ENCODE data around the gene NGB.

Gene NGB

GRCh38 chr14:77260631-77261030, 10.4 kb downstream of the NGB start:
- DNase-seq, result no peak

GRCh38 chr14:77260199-77260598, 10.8 kb downstream of the NGB start:
- no peak for DNase-seq

DNA sequence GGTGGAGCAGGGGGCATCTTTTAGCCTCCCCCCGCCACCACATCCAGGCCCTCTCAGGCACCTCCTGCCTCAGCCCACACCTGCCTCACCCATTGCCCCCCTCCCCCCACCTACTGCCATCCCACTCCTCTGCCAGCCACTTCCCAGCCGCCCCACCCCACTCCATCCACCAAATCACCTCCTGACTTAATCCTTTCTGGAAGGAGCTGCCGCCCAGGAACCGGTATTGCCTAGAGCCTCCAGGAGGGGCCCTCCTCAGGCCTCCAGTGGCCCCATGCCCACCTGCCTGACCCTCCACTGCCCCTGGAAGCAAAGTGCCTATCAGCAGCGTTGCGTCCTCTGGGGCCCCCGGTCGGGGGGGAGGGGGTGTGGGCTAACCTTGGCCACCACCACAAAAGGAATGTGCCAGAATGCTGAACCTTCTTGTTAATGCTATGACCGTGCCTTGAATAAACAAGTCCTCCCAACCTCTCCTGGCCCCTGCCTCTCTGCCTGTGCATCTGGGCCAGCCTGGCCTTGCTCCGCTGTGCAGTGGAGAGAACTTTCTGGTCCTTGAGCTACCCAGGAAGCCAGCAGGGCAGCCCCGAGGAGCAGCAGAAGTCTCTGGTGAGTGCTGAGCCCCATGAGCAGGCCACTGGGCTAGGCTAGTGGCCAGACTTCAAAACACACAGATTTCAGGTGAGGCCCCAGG, 11.8 kb downstream of the NGB start:
- DNase-seq, result no peak

- no peak for DNase-seq
These were observed 12.4 kb downstream of the NGB start for GRCh38 chr14:77258566-77258965.

GRCh38 chr14:77257700-77258099, 13.3 kb downstream of the NGB start:
- DNase-seq, result no peak

GRCh38 chr14:77256694-77257093, 14.3 kb downstream of the NGB start:
- DNase-seq, result no peak

DNA sequence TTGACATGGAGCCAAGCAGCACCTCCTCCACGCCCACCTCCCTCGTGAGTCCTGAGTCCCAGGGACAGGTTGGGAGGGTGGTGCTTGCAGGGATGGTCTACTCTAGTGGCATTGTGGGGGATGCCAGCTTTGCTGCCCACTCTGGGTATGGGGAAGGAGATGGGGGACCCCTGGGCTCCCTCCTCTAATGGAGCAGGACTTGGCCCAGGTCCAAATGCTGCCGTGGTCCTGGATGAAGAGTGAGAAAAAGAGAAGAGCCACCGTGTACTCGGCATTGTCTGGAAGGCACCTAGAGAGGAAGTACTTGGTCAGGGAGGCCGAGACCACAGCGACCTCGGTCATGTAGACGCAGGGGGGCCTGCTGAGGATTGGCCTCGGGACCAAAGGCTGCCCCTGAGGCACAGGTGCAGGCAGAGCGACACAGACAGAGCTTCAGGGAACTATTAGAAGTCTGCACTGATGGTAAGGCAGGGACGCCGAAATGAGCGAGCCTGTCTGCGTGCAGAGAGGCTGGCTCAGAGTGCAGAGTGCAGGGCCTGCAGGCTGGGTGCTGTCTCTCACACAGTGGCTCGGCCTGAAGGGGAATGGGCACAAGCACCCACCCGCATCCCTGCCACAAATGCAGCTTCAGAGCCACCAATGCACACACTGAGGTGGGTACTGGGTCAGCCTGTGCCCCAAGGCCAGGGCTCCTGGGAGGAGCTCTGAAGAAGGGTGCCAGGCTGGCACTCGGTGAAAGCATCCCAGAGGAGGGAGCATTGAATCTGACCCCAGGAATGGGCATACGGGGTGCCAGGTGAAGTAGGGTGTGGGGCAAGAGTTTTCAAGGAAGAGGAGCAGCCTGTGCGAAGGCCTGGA, 17.4 kb downstream of the NGB start:
- DNase-seq, result no peak

GRCh38 chr14:77251870-77252269, 19.1 kb downstream of the NGB start:
- DNase-seq, result no peak

GRCh38 chr14:77250927-77251326, 20.1 kb downstream of the NGB start:
- no peak for DNase-seq

DNA sequence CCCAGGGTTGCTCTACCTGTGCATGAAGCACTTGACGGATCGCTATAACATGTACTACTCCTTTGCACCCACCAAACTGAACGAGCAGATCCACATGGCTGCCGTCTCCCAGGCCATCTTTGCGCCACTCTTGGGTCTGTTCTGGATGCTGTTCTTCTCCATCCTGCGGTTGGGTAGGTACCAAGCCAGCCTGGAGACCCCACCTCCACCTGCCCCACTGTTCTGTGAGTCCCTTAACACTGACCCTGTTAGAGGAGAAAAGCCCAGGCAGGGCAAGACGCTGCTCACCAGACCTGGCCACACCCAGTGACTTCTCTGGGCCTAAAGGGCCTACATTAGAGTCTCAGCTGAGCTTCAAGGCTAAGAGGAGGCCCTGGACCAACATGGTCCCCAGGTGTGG, 21.7 kb downstream of the NGB start:
- DNase-seq, result no peak

DNA sequence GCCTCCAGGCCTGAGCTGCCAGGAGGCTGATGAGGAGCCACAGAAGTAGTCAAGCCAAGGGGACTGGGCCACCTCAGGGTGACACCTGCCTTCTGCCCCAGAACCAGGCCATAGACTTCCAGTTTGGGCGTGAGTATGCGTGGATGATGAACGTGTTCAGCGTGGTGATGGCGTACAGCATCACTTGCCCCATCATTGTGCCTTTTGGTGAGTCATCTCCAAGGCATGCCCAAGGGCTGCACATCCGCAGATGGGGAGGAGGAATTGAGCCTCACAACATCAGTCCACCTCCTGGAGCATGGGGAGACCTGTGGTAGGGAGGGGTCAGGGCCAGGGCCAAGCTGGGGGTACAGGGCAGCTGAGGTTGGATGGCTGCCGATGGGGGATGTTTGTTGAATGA, 22.3 kb downstream of the NGB start:
- no peak for DNase-seq

DNA sequence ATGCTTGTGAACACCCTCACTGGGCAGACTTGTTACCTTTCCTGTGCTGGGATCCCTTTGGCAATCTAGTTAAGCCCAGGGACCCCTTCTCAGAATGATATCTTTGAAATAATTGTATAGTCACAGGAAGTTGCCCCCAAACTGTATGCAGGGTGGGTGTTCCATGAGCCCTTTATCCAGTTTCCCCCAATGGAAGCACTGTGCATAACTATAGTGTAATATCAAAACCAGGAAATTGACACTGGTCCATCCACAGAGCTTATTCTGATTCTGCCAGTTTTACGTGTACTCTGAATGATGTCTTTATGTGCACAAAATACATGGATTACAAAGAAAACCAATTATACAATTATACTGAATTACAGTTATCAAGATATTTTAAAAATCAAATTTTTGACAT, 24.2 kb downstream of the NGB start:
- DNase-seq, result no peak

- no peak for DNase-seq
These were observed 25.2 kb downstream of the NGB start for GRCh38 chr14:77245820-77246219.

DNA sequence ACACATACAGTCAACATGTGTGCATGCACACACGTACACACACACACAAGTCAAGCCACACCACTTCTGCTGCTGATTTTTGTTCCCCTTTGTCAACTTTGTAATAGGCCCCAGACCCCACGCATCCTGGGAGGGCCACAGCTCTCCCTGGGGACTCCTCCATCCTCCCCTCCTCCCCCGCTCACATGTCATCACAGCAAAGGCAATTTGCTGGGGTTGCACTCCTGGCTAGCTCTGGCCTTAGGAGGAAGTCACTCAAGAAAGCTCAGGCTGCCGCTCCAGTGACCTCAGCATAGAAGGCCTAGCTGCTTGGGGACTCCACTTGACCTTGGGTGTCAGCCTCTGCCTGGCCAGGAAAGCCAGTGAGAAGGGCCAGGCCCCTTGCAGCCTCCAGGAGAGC, 27.2 kb downstream of the NGB start:
- DNase-seq, result no peak

DNA sequence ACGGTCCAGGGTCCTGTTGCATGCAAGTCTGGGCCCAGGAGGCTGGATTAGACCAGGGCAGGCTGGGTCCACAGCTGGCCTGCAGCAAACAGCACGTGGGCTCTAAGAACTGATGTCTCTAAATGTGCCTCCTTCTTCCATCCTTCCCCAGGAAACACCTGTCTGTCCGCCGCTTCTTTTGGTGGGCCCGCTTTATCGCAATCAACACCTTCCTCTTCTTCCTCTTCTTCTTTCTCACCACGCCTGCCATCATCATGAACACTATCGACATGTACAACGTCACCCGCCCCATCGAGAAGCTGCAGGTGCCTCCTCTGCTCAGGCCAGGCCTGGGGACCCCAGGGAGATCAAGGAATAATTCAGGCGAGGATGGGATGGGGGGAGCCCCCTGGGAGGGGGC, 28.3 kb downstream of the NGB start:
- DNase-seq, result no peak

- no peak for DNase-seq
These were observed 29.1 kb downstream of the NGB start for GRCh38 chr14:77241955-77242354.

GRCh38 chr14:77240336-77240915, 30.6 kb downstream of the NGB start:
- no peak for DNase-seq

GRCh38 chr14:77239412-77239811, 31.6 kb downstream of the NGB start:
- no peak for DNase-seq

GRCh38 chr14:77238996-77239395, 32.0 kb downstream of the NGB start:
- DNase-seq, result no peak

DNA sequence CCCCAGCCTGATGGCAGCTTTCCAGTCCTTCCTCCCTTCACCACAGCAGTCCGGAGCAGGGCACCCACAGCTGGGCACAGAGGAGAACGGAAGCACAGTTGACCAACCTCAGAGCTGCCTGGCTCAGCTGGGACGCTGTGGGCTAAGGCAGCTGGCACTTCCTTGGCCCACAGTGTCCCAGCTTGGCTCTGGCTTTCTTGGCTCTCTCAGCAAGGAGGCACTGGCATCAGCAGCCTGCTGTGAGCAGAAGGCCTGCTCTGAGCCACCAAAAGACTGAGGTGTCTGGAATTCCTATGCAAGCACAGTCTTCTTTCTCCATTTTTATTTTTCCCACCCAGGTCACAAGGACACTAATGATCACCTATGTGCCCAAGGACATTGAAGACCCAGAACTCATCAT, 32.6 kb downstream of the NGB start:
- DNase-seq, result no peak

- DNase-seq, result no peak
These were observed 34.2 kb downstream of the NGB start for GRCh38 chr14:77236814-77237213.

- DNase-seq, result no peak
These were observed 39.3 kb downstream of the NGB start for GRCh38 chr14:77231721-77232120.

GRCh38 chr14:77230914-77231313, 40.1 kb downstream of the NGB start:
- peak; percentile 26 for DNase-seq

DNA sequence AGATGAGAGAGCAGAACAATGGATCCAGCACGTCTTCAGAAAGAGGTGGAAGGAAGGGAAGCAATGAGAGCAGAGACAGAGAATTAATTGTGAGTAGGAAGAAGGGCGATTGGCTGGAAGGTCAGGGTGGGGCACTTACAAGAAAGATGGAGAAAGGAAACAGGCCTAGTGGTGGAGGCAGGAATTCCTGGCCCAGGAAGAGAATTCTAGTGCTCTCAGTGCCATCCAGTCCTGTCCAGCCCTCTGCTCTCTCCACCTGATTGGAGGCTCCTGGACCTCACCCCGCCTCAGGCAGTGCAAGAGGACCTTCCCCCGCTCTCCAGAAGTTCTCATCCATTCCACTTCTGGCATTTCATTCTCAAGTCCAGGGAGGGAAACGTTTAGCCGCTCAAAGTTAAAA, 43.0 kb downstream of the NGB start:
- no peak for DNase-seq
